HG03139 (cell line): Measurements from ENCODE around the gene RPL18.

Experiments used
- ATAC-seq: cut with Tn5 transposase; IDR thresholded peaks from one replicate; pipeline ENCODE4 v1.9.1; 2021; ENCODE audit not compliant: unreplicated experiment

RPL18 gene

GRCh38 chr19:48614436-48615230, 4.3 kb downstream of the RPL18 start, which contains the start of gene FAM83E:
TSS of gene FAM83E (minus strand) at chr19:48615076. CDS start at chr19:48613372, 1,704 bp downstream.
- no peak for ATAC-seq

GRCh38 chr19:48613852-48614435, 5.0 kb downstream of the RPL18 start:
- no peak for ATAC-seq

GRCh38 chr19:48613024-48613851, 5.7 kb downstream of the RPL18 start:
- no peak for ATAC-seq

GRCh38 chr19:48611872-48612271, 7.1 kb downstream of the RPL18 start:
- no peak for ATAC-seq

GRCh38 chr19:48609571-48610108, 9.3 kb downstream of the RPL18 start:
- no peak for ATAC-seq

GRCh38 chr19:48608798-48609263, 10.1 kb downstream of the RPL18 start:
- ATAC-seq, result no peak

GRCh38 chr19:48607359-48607755, 11.6 kb downstream of the RPL18 start:
- ATAC-seq, result no peak

- no peak for ATAC-seq
Measured at GRCh38 chr19:48606463-48607358, 12.3 kb downstream of the RPL18 start, which contains the start of gene SPACA4. TSS of gene SPACA4 (plus strand) at chr19:48606742. CDS start at chr19:48606979, 237 bp downstream.

- ATAC-seq, result no peak
Measured at GRCh38 chr19:48603850-48604249, 15.1 kb downstream of the RPL18 start.

GRCh38 chr19:48603449-48603848, 15.5 kb downstream of the RPL18 start:
- ATAC-seq, result no peak

- no peak for ATAC-seq
Measured at GRCh38 chr19:48603001-48603400, 16.0 kb downstream of the RPL18 start.

GRCh38 chr19:48600679-48601417, 18.1 kb downstream of the RPL18 start:
- ATAC-seq, result no peak

GRCh38 chr19:48598996-48599700, 19.8 kb downstream of the RPL18 start:
- no peak for ATAC-seq

- ATAC-seq, result no peak
Measured at GRCh38 chr19:48596679-48597465, 22.1 kb downstream of the RPL18 start.

GRCh38 chr19:48596237-48596636, 22.7 kb downstream of the RPL18 start:
- ATAC-seq, result no peak

- no peak for ATAC-seq
Measured at GRCh38 chr19:48595833-48596232, 23.1 kb downstream of the RPL18 start.

- no peak for ATAC-seq
Measured at GRCh38 chr19:48595171-48595570, 23.8 kb downstream of the RPL18 start.

- ATAC-seq, result no peak
Measured at GRCh38 chr19:48591021-48591420, 28.0 kb downstream of the RPL18 start.
